ENCODE measurements around the gene PTGFRN. TPM values are rescaled to one million over a fixed set of nuclear protein-coding genes. Genes with fewer than 3 reads are reported as not detected.
A peak's percentile ranks its signal among the peaks of the same experiment; 100 is the strongest.

The PTGFRN gene
- total and polyA plus RNA-seq, 2 experiments from 2014 or later: 17.4 to 32.7 TPM

DNA sequence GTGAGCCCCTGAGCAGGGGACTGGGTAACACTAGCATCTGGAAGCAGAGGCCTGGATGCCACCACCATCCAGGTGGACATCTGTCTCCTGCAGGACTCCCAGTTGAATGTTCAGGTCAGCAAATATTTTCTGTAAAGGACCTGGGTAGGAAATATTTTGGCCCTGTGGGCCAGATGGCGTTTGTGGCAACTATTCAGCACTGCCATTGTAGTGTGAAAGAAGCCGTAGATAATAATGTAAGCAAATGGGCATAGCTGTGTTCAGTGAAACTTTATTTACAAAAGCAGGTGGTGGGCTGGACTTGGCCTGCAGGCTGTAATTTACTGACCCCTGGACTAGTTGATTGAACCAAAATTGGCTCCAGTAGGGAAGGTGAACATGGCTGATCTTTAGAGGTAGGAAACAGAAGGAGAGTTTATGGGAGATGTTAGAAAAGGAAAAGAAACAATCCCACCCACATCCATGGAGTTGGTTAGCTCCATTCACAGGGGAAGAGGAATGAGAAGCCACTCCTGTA is 71.9 kb downstream of the PTGFRN start:
- DNase-seq (ENCODE audit: low spot score) (no peak), ATAC-seq (no peak)
- no peak overlapping the region for H3K4me3 ChIP-seq
- H3K27me3 ChIP-seq (ENCODE audit: insufficient read depth): no peaks in the 10 kb centered on the region
- no peaks in the 10 kb centered on the region for H3K36me3 ChIP-seq (ENCODE audit: insufficient read depth)
- TF ChIP-seq POLR2AphosphoS5 (IDR thresholded peaks at IDR 0.05; ENCODE audit: low read depth) (no peak), STAT1 (IDR thresholded peaks at IDR 0.05; ENCODE audit: unreplicated experiment) (no peak), EZH2 (IDR thresholded peaks at IDR 0.05; ENCODE audit: low read depth, unreplicated experiment) (no peak), CREB1 (CRISPR knock-in tag; IDR thresholded peaks at IDR 0.05; ENCODE audit: low read depth) (no peak), JUNB (IDR thresholded peaks at IDR 0.05; ENCODE audit: unreplicated experiment) (no peak), ZNF114 (CRISPR knock-in tag; IDR thresholded peaks at IDR 0.05) (no peak), EZH2phosphoT487 (IDR thresholded peaks at IDR 0.05; ENCODE audit: unreplicated experiment) (no peak), ZNF331 (CRISPR knock-in tag; IDR thresholded peaks at IDR 0.05; ENCODE audit: low read depth) (no peak)
- TF ChIP-seq, protein P1, sequence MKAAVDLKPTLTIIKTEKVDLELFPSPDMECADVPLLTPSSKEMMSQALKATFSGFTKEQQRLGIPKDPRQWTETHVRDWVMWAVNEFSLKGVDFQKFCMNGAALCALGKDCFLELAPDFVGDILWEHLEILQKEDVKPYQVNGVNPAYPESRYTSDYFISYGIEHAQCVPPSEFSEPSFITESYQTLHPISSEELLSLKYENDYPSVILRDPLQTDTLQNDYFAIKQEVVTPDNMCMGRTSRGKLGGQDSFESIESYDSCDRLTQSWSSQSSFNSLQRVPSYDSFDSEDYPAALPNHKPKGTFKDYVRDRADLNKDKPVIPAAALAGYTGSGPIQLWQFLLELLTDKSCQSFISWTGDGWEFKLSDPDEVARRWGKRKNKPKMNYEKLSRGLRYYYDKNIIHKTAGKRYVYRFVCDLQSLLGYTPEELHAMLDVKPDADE (IDR thresholded peaks at IDR 0.05): no peak
- TF ChIP-seq, protein P2, sequence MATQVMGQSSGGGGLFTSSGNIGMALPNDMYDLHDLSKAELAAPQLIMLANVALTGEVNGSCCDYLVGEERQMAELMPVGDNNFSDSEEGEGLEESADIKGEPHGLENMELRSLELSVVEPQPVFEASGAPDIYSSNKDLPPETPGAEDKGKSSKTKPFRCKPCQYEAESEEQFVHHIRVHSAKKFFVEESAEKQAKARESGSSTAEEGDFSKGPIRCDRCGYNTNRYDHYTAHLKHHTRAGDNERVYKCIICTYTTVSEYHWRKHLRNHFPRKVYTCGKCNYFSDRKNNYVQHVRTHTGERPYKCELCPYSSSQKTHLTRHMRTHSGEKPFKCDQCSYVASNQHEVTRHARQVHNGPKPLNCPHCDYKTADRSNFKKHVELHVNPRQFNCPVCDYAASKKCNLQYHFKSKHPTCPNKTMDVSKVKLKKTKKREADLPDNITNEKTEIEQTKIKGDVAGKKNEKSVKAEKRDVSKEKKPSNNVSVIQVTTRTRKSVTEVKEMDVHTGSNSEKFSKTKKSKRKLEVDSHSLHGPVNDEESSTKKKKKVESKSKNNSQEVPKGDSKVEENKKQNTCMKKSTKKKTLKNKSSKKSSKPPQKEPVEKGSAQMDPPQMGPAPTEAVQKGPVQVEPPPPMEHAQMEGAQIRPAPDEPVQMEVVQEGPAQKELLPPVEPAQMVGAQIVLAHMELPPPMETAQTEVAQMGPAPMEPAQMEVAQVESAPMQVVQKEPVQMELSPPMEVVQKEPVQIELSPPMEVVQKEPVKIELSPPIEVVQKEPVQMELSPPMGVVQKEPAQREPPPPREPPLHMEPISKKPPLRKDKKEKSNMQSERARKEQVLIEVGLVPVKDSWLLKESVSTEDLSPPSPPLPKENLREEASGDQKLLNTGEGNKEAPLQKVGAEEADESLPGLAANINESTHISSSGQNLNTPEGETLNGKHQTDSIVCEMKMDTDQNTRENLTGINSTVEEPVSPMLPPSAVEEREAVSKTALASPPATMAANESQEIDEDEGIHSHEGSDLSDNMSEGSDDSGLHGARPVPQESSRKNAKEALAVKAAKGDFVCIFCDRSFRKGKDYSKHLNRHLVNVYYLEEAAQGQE (IDR thresholded peaks at IDR 0.05; ENCODE audit: unreplicated experiment): no peak
- TF ChIP-seq, protein P3, sequence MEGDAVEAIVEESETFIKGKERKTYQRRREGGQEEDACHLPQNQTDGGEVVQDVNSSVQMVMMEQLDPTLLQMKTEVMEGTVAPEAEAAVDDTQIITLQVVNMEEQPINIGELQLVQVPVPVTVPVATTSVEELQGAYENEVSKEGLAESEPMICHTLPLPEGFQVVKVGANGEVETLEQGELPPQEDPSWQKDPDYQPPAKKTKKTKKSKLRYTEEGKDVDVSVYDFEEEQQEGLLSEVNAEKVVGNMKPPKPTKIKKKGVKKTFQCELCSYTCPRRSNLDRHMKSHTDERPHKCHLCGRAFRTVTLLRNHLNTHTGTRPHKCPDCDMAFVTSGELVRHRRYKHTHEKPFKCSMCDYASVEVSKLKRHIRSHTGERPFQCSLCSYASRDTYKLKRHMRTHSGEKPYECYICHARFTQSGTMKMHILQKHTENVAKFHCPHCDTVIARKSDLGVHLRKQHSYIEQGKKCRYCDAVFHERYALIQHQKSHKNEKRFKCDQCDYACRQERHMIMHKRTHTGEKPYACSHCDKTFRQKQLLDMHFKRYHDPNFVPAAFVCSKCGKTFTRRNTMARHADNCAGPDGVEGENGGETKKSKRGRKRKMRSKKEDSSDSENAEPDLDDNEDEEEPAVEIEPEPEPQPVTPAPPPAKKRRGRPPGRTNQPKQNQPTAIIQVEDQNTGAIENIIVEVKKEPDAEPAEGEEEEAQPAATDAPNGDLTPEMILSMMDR (conservative IDR thresholded peaks at IDR 0.05; ENCODE audit: low read depth in 2 of 2): no peak
- TF ChIP-seq, protein P4, sequence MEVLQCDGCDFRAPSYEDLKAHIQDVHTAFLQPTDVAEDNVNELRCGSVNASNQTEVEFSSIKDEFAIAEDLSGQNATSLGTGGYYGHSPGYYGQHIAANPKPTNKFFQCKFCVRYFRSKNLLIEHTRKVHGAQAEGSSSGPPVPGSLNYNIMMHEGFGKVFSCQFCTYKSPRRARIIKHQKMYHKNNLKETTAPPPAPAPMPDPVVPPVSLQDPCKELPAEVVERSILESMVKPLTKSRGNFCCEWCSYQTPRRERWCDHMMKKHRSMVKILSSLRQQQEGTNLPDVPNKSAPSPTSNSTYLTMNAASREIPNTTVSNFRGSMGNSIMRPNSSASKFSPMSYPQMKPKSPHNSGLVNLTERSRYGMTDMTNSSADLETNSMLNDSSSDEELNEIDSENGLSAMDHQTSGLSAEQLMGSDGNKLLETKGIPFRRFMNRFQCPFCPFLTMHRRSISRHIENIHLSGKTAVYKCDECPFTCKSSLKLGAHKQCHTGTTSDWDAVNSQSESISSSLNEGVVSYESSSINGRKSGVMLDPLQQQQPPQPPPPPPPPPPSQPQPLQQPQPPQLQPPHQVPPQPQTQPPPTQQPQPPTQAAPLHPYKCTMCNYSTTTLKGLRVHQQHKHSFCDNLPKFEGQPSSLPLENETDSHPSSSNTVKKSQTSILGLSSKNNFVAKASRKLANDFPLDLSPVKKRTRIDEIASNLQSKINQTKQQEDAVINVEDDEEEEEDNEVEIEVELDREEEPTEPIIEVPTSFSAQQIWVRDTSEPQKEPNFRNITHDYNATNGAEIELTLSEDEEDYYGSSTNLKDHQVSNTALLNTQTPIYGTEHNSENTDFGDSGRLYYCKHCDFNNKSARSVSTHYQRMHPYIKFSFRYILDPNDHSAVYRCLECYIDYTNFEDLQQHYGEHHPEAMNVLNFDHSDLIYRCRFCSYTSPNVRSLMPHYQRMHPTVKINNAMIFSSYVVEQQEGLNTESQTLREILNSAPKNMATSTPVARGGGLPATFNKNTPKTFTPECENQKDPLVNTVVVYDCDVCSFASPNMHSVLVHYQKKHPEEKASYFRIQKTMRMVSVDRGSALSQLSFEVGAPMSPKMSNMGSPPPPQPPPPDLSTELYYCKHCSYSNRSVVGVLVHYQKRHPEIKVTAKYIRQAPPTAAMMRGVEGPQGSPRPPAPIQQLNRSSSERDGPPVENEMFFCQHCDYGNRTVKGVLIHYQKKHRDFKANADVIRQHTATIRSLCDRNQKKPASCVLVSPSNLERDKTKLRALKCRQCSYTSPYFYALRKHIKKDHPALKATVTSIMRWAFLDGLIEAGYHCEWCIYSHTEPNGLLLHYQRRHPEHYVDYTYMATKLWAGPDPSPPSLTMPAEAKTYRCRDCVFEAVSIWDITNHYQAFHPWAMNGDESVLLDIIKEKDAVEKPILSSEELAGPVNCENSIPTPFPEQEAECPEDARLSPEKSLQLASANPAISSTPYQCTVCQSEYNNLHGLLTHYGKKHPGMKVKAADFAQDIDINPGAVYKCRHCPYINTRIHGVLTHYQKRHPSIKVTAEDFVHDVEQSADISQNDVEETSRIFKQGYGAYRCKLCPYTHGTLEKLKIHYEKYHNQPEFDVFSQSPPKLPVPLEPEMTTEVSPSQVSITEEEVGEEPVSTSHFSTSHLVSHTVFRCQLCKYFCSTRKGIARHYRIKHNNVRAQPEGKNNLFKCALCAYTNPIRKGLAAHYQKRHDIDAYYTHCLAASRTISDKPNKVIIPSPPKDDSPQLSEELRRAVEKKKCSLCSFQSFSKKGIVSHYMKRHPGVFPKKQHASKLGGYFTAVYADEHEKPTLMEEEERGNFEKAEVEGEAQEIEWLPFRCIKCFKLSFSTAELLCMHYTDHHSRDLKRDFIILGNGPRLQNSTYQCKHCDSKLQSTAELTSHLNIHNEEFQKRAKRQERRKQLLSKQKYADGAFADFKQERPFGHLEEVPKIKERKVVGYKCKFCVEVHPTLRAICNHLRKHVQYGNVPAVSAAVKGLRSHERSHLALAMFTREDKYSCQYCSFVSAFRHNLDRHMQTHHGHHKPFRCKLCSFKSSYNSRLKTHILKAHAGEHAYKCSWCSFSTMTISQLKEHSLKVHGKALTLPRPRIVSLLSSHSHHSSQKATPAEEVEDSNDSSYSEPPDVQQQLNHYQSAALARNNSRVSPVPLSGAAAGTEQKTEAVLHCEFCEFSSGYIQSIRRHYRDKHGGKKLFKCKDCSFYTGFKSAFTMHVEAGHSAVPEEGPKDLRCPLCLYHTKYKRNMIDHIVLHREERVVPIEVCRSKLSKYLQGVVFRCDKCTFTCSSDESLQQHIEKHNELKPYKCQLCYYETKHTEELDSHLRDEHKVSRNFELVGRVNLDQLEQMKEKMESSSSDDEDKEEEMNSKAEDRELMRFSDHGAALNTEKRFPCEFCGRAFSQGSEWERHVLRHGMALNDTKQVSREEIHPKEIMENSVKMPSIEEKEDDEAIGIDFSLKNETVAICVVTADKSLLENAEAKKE (CRISPR knock-in tag; IDR thresholded peaks at IDR 0.05): no peak
- H3K4me3 Mint-ChIP-seq: no peak overlapping the region
- H3K27me3 Mint-ChIP-seq (ENCODE audit: insufficient read depth, low read depth, poor library complexity): no peaks in the 10 kb centered on the region
- H2AFZ ChIP-seq: no peak overlapping the region
- H3K27ac Mint-ChIP-seq: 0 out of 2 replicates have a peak overlapping the region, but pooled peaks have one; percentile 23
- H3K9me2 ChIP-seq (ENCODE audit: insufficient read depth): no peaks in the 10 kb centered on the region
- H3K4me2 ChIP-seq: no peak overlapping the region
- no peaks in the 10 kb centered on the region for H3F3A ChIP-seq (replicated peaks; ENCODE audit: low read depth)
- H3K27ac ChIP-seq (ENCODE audit: low read depth): no peak overlapping the region
- no peaks in the 10 kb centered on the region for H3K4me1 ChIP-seq (ENCODE audit: insufficient read depth)
- peaks cover 5% of the 10 kb centered on the region for H3K4me1 Mint-ChIP-seq
- peaks cover 8% of the 10 kb centered on the region for H3K9me3 Mint-ChIP-seq
- peaks cover 30% of the 10 kb centered on the region for H3K36me3 Mint-ChIP-seq (ENCODE audit: low read depth)
- no peaks in the 10 kb centered on the region for H3K79me2 ChIP-seq (replicated peaks; ENCODE audit: insufficient read depth)
- 0 out of 2 replicates have a peak, but pooled peaks cover 4% of the 10 kb centered on the region for H4K20me1 ChIP-seq (replicated peaks; ENCODE audit: insufficient read depth)
